Erythroblast (primary cell): Measurements from ENCODE around the gene CTNNA2.

ENCODE experiments used
- GATA1 ChIP-seq: IDR thresholded peaks from 2 replicates; pipeline ENCODE4 v1.6.1; 2011; ENCODE audit warnings: low read depth, mild to moderate bottlenecking, control low read depth, low read length, moderate library complexity
- POLR2A ChIP-seq: IDR thresholded peaks from 2 replicates; pipeline ENCODE4 v1.6.1; 2011; ENCODE audit warnings: mild to moderate bottlenecking, low read length

DNA sequence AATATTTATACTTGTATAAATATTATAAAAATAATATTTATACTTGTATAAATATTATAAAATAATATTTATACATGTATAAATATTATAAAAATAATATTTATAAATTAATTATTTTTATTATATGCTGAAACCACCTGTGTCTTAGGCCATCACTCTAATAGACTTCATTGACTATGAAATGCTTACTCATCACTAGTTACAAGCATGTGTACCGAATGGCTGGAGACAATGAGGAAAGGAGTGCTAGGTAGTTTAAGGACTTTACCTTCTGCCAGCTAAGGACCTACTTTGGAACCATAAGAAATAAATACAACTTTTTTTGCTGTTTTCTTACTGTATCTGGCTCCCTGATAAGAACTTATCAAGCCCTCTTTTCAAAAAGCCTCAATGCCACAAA, 562.9 kb downstream of the CTNNA2 start:
- TF ChIP-seq POLR2A = no peak
- no peak for TF ChIP-seq GATA1
